Fibroblast of skin of left biceps (primary cell): ENCODE data around the gene CACNA1H.

ENCODE experiments used
- DNase-seq, 2 experiments: peaks; one replicate each; pipeline ENCODE4 v3.0.0-alpha.2; 2013; ENCODE audit warnings: low read depth in 2 of 2

The CACNA1H gene

GRCh38 chr16:1142911-1143310 lies 10.0 kb upstream of the CACNA1H start:
- no peak for DNase-seq

DNA sequence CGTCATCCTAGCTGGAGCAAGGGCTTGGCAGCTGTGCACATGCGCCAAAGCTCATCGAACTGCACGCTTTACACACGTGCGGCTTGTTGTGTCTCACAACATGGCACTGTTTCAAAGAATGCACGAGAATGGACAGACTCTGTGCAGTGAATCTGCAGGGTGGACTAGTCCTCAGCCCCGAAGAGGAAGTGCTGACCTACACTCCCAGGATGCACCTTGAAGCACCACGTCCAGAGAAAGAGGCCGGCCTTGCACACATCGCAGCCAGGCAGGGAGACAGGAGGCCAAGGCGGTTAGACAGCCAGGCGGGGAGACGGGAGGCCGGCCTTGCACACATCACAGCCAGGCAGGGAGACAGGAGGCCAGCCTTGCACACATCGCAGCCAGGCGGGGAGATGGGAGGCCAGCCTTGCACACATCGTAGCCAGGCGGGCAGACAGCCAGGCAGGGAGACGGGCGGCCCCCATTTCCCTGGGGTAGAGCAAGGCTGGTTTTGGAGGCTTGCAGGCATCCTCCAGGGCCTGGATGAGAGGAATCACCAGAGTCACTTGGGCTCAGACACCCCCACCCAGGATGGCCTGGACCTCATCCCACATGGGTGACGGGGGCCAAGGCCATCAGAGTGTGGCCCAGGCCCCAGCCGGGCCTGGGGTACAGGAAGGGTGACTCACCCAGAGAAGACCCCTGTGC lies 9.0 kb upstream of the CACNA1H start:
- no peak for DNase-seq

DNA sequence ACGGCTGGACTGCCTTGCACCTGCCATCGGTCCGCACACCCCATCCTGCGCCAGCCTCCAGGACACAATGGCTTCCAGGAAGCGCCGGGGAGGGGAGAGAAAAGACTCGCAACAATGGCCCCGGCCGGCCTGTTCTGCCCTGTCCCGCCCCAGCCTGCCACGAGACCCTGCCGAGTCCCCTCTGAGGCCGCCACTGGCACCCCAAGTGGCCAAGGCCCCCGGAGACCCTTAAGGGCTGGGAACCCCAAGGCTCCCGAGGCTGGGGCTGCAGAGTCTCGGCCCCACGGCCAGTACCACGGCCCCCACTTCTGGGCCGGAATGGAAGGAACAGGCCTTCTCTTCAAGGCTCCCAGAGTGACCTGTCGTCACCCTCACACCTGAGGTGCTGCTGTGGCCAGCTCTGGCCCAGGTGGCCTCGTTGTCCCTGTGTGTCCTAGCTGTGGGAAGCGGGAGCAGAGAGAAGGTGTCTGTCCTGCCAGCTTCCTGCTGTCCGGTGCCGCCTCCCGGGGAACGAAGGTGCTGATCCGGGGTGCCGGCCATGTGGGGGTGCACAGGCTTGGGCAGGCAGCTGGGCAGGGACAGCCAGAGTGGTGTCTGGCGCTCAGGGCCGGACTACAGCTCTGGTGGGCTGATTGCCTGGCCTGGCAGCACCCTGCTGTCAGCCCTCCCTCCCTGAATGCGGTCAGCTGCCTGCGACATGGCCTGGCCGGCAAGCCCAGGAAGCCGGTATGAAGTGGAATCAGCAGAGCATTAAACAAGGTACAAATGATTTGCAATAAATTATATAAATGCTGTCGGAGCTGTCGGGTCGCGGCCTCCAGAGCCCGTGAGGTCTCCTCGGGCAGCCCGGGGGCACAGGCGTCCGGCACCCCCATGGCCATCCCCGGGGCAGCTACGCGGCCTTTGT lies 8.2 kb upstream of the CACNA1H start:
- DNase-seq = no peak

- DNase-seq = no peak
These were observed 7.4 kb upstream of the CACNA1H start for GRCh38 chr16:1145383-1146100.

GRCh38 chr16:1146409-1146808 lies 6.5 kb upstream of the CACNA1H start:
- no peak for DNase-seq

GRCh38 chr16:1147027-1147426 lies 5.9 kb upstream of the CACNA1H start:
- DNase-seq = no peak

- no peak for DNase-seq
These were observed 3.7 kb upstream of the CACNA1H start for GRCh38 chr16:1149101-1149636.

DNA sequence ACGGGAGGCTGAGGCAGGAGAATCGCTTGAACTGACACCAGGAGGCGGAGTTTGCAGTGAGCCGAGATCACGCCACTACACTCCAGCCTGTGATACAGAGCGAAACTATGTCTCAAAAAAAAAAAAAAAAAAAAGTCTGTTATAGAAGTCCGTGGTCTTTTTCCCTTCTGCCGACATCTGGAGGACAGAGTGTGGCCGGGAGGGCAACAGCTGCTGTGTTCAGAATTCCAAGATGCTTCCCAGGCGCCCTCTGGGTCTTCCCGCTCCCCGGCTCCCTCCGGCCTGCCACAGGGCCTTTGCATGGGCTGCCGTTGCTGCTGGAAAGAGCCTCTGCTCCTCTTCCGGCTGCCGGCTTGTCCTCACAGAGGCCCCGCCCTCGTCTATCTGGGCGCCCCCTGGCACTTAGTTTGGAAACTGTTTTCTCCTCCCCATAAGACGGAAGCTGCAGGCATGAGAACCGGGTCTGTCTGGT lies 2.4 kb upstream of the CACNA1H start:
- peak in 1 of 2 experiments; percentile 10 for DNase-seq

DNA sequence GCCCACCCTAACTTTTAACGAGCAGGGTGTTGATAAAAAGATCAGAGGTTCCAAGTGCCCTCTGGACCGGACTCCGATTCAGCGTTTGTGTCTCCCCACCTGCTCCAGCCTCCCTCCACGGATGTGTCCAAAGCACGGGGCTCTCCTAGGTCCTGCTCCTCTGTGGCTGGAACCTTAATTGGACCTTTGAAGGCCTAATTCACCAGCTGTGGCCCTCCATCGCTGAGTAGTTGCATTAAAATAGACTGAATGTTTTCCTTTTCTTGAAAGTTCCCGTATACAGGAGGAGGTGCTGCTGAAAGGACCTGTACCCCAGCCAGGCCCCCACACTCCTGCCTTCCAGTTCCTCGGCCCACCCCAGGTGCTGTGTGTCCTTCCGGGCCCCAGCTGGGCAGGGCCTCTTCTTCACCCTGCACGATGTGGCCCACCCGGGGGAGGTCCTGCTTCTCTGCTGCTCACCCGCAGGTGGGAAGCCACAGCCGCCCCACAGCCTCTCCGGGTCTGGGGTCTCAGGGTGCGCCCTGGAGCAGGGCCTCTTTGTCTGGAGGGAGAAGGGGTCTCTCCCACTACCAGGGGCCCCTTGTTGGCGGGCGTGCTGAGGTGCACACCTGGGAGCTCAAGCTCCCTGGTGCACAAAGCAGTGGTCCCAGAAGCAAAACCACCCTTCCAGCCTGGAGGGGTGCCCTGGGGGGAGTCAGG lies 1.3 kb upstream of the CACNA1H start:
- no peak for DNase-seq

GRCh38 chr16:1152123-1152638 lies 725 bp upstream of the CACNA1H start:
- DNase-seq = no peak

DNA sequence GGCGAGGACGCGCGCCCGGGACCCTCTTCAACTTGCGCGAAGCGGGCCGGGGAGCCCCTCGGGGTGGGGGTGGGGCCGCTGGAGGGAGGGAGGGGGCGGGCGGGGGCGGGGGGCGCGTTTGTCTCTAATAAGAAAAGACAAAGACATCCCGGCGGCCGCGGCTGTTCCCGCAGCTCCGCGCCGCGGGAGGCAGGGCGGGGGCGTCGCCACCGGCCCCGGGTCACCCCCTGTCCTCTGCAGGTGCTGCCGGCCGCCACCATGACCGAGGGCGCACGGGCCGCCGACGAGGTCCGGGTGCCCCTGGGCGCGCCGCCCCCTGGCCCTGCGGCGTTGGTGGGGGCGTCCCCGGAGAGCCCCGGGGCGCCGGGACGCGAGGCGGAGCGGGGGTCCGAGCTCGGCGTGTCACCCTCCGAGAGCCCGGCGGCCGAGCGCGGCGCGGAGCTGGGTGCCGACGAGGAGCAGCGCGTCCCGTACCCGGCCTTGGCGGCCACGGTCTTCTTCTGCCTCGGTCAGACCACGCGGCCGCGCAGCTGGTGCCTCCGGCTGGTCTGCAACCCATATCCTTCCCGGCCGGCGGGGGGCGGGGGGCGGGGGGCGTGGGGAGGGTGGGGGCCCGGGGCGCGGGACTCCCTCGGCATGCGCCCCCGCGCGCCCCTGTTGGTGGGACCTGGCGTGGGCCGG lies 714 bp downstream of the CACNA1H start:
- DNase-seq = no peak

- no peak for DNase-seq
These were observed 1.5 kb downstream of the CACNA1H start for GRCh38 chr16:1154291-1154886.

- no peak for DNase-seq
These were observed 2.0 kb downstream of the CACNA1H start for GRCh38 chr16:1154887-1155331.

DNA sequence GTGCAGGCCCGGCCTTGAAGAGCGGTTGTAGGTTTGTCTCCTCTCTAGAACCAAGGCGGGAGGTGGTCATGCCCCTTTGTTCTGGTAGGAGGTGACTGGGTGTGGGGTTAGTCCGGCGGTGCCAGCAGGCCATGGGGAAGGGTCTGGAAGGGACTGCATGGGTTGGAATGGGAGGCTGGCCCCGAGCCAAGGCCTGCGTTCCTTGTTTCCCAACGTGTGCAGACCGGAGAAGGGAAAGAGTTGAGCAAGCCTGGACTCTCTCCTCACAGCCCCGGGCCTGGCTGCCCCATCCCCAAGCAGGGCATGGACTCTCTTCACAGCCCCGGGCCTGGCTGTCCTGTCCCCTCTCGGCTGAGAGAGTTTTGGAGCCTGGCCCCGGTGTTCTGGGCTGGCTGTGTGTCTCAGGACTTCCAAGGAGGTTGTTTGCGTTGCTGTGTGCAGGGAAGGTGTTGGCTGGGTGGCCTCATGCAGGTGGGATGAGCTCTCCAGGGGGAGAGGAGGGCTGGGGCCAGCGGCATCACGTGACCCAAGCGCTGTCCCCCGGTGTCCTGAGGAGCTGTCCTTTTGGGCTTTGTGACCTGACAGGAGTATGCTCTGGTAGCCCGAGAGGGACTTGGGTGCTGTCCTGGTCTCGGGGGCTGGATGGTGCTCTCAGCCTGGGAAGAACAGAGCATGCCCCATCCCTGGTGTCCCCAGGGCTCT lies 2.6 kb downstream of the CACNA1H start:
- no peak for DNase-seq

GRCh38 chr16:1156055-1156982 lies 3.4 kb downstream of the CACNA1H start:
- no peak for DNase-seq

GRCh38 chr16:1156983-1157638 lies 4.2 kb downstream of the CACNA1H start:
- no peak for DNase-seq

DNA sequence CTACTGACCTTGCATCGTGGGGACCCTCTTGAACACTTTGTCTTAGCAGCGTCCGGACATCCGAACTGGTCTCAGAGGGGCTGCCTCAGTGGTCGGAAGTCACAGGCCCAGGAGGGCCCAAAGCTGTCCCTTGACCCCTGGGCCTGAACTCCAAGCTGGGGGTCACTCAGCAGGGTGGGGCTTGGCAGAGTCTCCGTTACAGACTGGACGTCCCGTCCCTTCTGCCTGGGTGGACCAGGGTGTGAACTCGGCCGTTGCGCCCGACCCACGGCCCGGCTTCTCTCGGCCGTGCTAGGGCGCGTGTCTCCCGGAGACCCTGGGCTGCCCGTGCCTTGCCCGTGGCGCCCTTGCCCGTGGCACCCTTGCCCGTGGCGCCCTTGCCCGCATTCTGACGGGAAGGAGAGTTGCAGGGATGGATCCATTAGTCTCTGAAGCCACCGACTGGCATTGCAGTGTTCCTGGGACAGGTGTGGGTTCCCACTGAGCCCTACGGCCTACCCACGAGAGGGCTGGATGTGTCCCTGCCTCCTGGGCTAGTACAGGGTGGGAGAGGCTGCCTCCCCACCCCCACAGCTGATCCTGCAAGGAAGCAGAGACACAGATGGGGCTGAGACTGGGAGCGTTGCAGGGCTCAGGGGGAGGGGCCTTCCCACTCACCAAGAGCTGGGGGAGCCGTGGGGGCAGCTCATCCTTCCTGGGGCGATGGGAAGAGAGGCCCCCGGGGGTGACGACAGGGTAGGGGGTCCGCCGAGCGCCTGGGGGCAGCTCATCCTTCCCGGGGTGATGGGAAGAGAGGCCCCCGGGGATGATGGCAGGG lies 4.9 kb downstream of the CACNA1H start:
- DNase-seq = no peak
